GM12875 (cell line): ENCODE measurements around the gene HPS4.

Experiments
- H3K4me3 ChIP-seq: one replicate; pipeline ENCODE4 v1.5.1; 2011; ENCODE audit warnings: low read depth, low read length, control low read depth
- CTCF ChIP-seq: IDR thresholded peaks from 2 replicates; pipeline ENCODE4 v1.5.1; 2011; ENCODE audit warnings: low read depth, mild to moderate bottlenecking, control low read depth, inconsistent platforms, low read length, moderate library complexity, borderline replicate concordance; ENCODE audit not compliant: insufficient read depth

HPS4 gene

GRCh38 chr22:26406118-26406517 lies 77.5 kb downstream of the HPS4 start:
- TF ChIP-seq CTCF, result no peak

GRCh38 chr22:26404851-26405421 lies 78.6 kb downstream of the HPS4 start:
- H3K4me3 ChIP-seq, result no peak overlapping the region
- no peak for TF ChIP-seq CTCF

More at GRCh38 chr22:26406118-26406517, 77.5 kb downstream of the HPS4 start:
- no peak overlapping the region for H3K4me3 ChIP-seq

- TF ChIP-seq CTCF, result no peak
- H3K4me3 ChIP-seq, result no peak overlapping the region
These were observed 81.9 kb downstream of the HPS4 start for GRCh38 chr22:26401726-26402125.
